ENCODE results near the gene DIS3L.
A peak's percentile ranks its signal among the peaks of the same experiment; 100 is the strongest.
"Not testable (repeated sequence)": the region's sequence is repeated elsewhere in the genome, so short reads cannot be mapped to it uniquely, and the experiment has no call there.

Gene DIS3L

DNA sequence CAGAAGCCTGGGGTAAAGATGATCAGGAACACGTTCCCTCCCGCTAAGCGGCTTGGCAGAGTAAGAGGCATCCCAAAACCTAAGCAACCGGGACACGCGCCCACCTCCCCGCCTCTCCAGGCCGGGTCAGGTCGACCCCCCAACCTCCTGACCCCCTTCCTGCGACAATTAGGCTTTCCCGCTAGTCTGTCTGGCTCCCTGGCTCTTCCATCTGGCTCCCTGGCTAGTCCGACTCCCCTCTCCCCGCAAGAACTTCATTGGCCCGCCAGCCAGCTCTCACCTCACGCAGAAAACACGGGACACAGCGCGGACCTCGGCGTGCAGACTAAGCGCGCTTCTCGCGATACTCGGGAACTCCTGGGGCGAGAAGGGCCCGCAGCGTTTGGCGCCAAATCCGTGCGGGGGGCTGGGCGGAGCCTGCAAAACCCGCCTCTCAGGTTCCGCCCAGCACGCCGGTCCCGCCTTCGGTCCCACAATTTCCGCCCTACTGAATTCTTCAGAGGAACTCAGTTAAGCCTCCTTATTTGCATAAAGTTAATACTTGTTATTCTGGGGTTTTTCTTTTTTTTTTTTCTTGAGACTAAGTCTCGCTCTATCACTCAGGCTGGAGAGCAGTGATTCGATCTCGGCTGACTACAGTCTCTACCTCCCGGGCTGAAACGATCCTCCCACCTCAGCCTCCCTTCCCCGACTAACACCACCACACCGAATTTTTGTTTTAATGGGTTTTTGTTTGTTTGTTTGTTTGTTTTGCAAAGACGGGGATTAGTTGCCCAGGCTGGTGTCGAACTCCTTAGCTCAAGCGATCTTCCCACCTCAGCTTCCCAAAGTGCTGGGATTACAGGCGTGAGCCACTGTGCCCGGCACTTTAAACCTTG lies 63.2 kb downstream of the DIS3L start, which contains the start of gene TIPIN:
TIPIN (minus strand) TSS at position 327 of the 878 bp plus-strand sequence. CDS start 3,738 bp downstream, outside the sequence.
- Histone ChIP-seq H3K36me3 (ENCODE audit: control insufficient read depth in 2 of 2, insufficient read depth in 2 of 2, low read length in 2 of 2) (no peaks in the 10 kb centered on the region), H3K27ac (ENCODE audit: low read depth in 2 of 2, low read length in 2 of 2) (peak within 1 kb of the TSS; percentile 34 to 58), H3K4me1 (ENCODE audit: control insufficient read depth in 2 of 2, insufficient read depth in 2 of 2, low read length in 2 of 2) (peaks cover 5% of the 10 kb centered on the region in 2 donors), H3K9ac (ENCODE audit: low read depth in 1 of 2, low read length in 2 of 2) (peak within 1 kb of the TSS; percentile 82 to 91), H3K4me3 (ENCODE audit: low read length in 2 of 2) (peak within 1 kb of the TSS; percentile 92 to 94), H3K9me3 (ENCODE audit: control insufficient read depth in 2 of 2, low read length in 2 of 2) (no peaks in the 10 kb centered on the region), H3K27me3 (ENCODE audit: control insufficient read depth in 2 of 2, insufficient read depth in 2 of 2, low read length in 2 of 2) (no peaks in the 10 kb centered on the region)

DNA sequence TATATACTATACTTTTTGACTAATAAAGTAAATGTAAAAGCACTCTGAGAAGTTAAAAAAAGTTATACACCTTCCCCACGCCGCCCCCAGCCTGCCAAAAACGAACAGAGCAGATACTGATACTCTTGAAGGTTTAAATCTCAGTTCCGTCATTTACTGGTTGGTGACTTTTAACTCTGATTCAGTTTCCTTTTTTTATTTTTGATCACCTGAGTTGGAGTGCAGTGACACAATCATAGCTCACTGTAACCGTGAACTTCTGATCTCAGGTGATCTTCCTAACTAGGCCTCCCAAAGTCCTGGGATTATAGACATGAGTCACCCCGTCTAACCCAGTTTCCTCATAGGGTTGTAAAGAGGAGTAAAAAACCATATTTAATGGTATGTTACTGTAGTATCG lies 66.4 kb downstream of the DIS3L start:
- Histone ChIP-seq H3K4me1 (ENCODE audit: control insufficient read depth in 2 of 2, insufficient read depth in 2 of 2, low read length in 2 of 2) (peaks cover 5% of the 10 kb centered on the region in 2 donors), H3K9me3 (ENCODE audit: control insufficient read depth in 2 of 2, low read length in 2 of 2) (no peaks in the 10 kb centered on the region), H3K4me3 (ENCODE audit: low read length in 2 of 2) (no peak overlapping the region), H3K36me3 (ENCODE audit: control insufficient read depth in 2 of 2, insufficient read depth in 2 of 2, low read length in 2 of 2) (no peaks in the 10 kb centered on the region), H3K27me3 (ENCODE audit: control insufficient read depth in 2 of 2, insufficient read depth in 2 of 2, low read length in 2 of 2) (no peaks in the 10 kb centered on the region), H3K9ac (ENCODE audit: low read depth in 1 of 2, low read length in 2 of 2) (no peak overlapping the region), H3K27ac (ENCODE audit: low read depth in 2 of 2, low read length in 2 of 2) (peak overlapping the region; percentile 48 to 58)

DNA sequence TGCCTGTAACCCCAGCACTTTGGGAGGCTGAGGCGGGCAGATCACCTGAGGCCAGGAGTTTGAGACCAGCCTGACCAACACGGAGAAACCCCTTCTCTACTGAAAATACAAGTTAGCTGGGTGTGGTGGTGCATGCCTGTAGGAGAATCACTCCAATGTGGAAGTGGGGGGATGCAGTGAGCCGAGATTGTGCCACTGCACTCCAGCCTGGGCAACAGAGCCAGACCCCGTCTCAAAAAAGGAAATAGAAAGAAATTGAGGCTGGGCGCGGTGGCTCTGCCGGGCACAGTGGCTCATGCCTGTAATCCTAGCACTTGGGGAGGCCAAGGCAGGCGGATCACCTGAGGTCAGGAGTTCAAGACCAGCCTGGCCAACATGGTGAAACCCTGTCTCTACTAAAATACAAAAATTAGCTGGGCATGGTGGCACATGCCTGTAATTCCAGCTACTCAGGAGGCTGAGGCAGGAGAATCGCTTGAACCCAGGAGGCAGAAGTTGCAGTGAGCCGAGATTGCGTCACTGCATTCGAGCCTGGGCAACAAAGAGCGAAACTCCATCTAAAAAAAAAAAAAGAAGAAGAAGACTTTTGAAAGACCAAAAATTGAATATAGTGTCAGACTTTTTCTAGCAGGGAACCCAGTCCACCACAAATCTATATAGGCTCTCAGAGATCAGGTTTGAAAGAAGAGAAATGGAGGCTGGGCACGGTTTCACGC lies 68.5 kb downstream of the DIS3L start:
- not testable (repeated sequence) for H3K9ac ChIP-seq (ENCODE audit: low read depth in 1 of 2, low read length in 2 of 2); H3K9me3 ChIP-seq (ENCODE audit: control insufficient read depth in 2 of 2, low read length in 2 of 2); H3K27me3 ChIP-seq (ENCODE audit: control insufficient read depth in 2 of 2, insufficient read depth in 2 of 2, low read length in 2 of 2); H3K36me3 ChIP-seq (ENCODE audit: control insufficient read depth in 2 of 2, insufficient read depth in 2 of 2, low read length in 2 of 2); H3K4me1 ChIP-seq (ENCODE audit: control insufficient read depth in 2 of 2, insufficient read depth in 2 of 2, low read length in 2 of 2); H3K4me3 ChIP-seq (ENCODE audit: low read length in 2 of 2); H3K27ac ChIP-seq (ENCODE audit: low read depth in 2 of 2, low read length in 2 of 2)

DNA sequence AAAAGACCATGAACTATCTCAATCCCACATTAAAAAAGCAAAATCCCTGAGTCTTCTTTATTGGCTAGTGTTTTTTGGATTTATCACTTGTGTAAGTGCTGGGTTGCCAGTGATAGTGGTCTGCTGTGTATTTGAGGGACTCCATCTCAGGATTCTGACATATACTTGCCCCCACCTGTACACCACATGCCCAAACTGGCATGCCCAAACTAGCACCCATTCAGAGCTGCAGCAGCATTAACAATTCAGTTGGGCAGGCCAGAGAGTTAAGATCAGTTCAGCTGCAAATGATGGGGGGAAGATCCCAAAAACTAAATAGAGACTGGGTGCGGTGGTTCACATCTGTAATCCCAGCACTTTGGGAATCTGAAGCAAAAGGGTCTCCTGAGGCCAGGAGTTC lies 69.4 kb downstream of the DIS3L start:
- Histone ChIP-seq H3K9me3 (ENCODE audit: control insufficient read depth in 2 of 2, low read length in 2 of 2) (no peaks in the 10 kb centered on the region), H3K27ac (ENCODE audit: low read depth in 2 of 2, low read length in 2 of 2) (no peak overlapping the region), H3K9ac (ENCODE audit: low read depth in 1 of 2, low read length in 2 of 2) (no peak overlapping the region), H3K4me3 (ENCODE audit: low read length in 2 of 2) (no peak overlapping the region), H3K4me1 (ENCODE audit: control insufficient read depth in 2 of 2, insufficient read depth in 2 of 2, low read length in 2 of 2) (no peaks in the 10 kb centered on the region), H3K27me3 (ENCODE audit: control insufficient read depth in 2 of 2, insufficient read depth in 2 of 2, low read length in 2 of 2) (no peaks in the 10 kb centered on the region), H3K36me3 (ENCODE audit: control insufficient read depth in 2 of 2, insufficient read depth in 2 of 2, low read length in 2 of 2) (no peaks in the 10 kb centered on the region)

DNA sequence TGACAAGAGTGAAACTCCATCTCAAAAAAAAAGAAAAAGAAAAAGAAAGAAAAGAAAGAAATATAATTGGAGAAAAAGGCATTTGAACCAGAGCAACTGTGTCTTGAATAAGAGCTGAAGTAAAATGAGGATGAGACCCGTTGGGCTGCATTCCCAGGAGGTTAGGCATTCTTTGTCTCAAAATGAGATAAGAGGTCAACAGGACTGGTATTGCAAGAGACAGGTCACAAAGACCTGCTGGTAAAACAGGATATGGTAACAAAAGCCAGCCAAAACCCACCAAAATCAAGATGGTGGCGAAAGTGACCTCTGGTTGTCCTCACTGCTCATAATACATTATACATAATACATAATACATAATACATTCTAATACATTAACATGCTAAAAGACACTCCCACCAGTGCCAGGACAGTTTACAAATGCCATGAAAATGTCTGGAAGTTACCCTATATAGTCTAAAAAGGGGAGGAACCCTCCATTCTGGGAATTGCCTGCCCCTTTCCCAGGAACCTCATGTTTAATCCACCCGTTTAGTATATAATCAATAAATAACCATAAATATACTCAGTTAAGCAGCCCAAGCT lies 71.7 kb downstream of the DIS3L start:
- H3K27me3 ChIP-seq (ENCODE audit: control insufficient read depth in 2 of 2, insufficient read depth in 2 of 2, low read length in 2 of 2) = no peaks in the 10 kb centered on the region
- H3K36me3 ChIP-seq (ENCODE audit: control insufficient read depth in 2 of 2, insufficient read depth in 2 of 2, low read length in 2 of 2) = no peaks in the 10 kb centered on the region
- H3K9ac ChIP-seq (ENCODE audit: low read depth in 1 of 2, low read length in 2 of 2) = no peak overlapping the region
- H3K4me1 ChIP-seq (ENCODE audit: control insufficient read depth in 2 of 2, insufficient read depth in 2 of 2, low read length in 2 of 2) = peaks cover 0 to 1% of the 10 kb centered on the region in 2 donors
- no peak overlapping the region for H3K27ac ChIP-seq (ENCODE audit: low read depth in 2 of 2, low read length in 2 of 2)
- no peaks in the 10 kb centered on the region for H3K9me3 ChIP-seq (ENCODE audit: control insufficient read depth in 2 of 2, low read length in 2 of 2)
- H3K4me3 ChIP-seq (ENCODE audit: low read length in 2 of 2) = no peak overlapping the region

DNA sequence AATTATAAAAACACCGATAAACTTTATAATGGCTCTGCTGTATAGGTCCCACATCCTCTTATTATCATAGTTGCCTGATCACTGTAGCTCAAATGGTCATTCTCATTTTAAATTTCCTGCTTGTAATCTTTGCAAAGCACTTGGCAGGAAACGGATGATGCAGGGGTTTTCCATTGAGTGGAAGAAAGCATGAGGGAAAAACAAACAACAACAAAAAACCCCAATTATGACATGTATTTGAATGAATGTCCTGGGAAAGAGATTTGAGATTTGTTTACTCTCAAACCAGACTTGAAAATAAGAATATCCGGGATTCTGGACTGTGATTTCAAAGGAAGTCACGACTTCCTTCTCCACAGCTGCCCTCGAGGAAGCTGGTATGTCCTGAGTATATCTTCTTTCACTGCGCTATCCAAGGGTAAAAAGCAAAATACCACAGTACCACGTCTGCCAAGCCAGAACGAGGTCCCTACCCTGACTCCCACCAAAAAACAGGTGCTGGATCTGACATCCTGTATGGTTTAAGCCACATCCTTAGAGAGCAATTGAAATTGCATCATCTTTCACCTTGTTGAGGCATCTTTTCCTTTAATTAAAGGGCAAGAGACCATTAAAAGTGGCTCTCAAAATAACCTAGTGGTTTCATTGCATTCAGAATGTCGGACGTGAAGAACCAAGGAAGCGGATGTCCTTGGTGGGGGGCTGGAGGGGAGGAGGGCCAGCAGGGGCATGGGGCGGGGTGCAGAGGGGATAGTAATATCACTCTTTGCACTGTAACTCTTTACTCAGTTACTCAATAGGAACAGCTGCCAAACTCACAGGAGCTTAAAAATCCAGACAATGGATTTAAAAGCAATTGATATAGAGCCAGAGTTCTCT lies 76.6 kb downstream of the DIS3L start:
- Histone ChIP-seq H3K4me1 (ENCODE audit: control insufficient read depth in 2 of 2, insufficient read depth in 2 of 2, low read length in 2 of 2) (peaks cover 0 to 2% of the 10 kb centered on the region in 2 donors), H3K27ac (ENCODE audit: low read depth in 2 of 2, low read length in 2 of 2) (peak overlapping the region; percentile 76), H3K27me3 (ENCODE audit: control insufficient read depth in 2 of 2, insufficient read depth in 2 of 2, low read length in 2 of 2) (no peaks in the 10 kb centered on the region), H3K9me3 (ENCODE audit: control insufficient read depth in 2 of 2, low read length in 2 of 2) (no peaks in the 10 kb centered on the region), H3K9ac (ENCODE audit: low read depth in 1 of 2, low read length in 2 of 2) (peak overlapping the region; percentile 61 to 78), H3K4me3 (ENCODE audit: low read length in 2 of 2) (peak overlapping the region; percentile 61 to 82), H3K36me3 (ENCODE audit: control insufficient read depth in 2 of 2, insufficient read depth in 2 of 2, low read length in 2 of 2) (no peaks in the 10 kb centered on the region)

DNA sequence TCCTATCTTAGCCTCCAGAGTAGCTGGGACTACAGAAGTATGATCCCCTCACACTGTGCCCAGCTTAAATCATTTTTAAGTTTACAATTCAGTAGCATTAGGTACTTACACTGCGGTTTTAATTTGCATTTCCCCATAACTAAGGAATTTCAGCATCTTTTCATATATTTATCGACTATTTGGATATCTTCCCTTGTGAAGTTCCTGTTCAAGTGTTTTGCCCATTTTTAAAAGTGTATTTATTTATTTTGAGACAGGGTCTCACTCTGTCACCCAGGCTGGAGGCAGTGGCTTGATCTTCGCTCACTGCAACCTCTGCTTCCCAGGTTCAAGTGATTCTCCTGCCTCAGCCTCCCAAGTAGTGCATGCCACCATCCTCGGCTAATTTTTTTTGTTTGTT lies 80.8 kb downstream of the DIS3L start:
- H3K36me3 ChIP-seq (ENCODE audit: control insufficient read depth in 2 of 2, insufficient read depth in 2 of 2, low read length in 2 of 2) = no peaks in the 10 kb centered on the region

DNA sequence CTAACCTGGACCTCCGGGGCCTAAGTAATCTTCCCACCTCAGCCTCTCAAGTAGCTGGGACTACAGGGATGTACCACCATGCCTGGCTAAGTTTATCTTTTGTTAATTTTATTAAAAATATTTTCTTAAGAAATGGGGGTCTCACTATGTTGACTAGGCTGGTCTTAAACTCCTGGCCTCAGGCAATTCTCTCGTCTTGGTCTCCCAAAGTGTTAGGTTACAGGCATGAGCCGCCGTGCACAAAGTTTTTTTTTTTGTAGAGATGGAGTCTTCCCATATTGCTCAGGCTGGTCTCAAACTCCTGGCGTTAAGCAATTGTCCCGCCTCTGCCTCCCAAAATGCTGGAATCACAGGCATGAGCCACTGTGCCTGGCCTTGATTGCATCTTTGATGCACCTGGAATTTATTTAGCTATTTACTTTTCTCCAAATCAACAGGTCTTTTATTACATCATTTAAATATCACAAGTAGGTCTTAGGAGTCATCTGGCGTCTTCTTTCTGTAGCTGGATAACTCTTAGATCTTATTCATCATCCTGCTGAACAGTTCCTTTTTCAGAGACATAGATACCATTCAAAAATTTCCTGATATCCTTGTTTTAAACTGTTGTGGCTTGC lies 85.6 kb downstream of the DIS3L start:
- H3K36me3 ChIP-seq (ENCODE audit: control insufficient read depth in 2 of 2, insufficient read depth in 2 of 2, low read length in 2 of 2) = no peaks in the 10 kb centered on the region
- no peaks in the 10 kb centered on the region for H3K27me3 ChIP-seq (ENCODE audit: control insufficient read depth in 2 of 2, insufficient read depth in 2 of 2, low read length in 2 of 2)
- no peak overlapping the region for H3K4me3 ChIP-seq (ENCODE audit: low read length in 2 of 2)
- H3K4me1 ChIP-seq (ENCODE audit: control insufficient read depth in 2 of 2, insufficient read depth in 2 of 2, low read length in 2 of 2) = no peaks in the 10 kb centered on the region
- H3K9me3 ChIP-seq (ENCODE audit: control insufficient read depth in 2 of 2, low read length in 2 of 2) = no peaks in the 10 kb centered on the region
- no peak overlapping the region for H3K27ac ChIP-seq (ENCODE audit: low read depth in 2 of 2, low read length in 2 of 2)
- H3K9ac ChIP-seq (ENCODE audit: low read depth in 1 of 2, low read length in 2 of 2) = no peak overlapping the region

More for the DNA sequence above, 80.8 kb downstream of the DIS3L start:
- Histone ChIP-seq H3K9ac (ENCODE audit: low read depth in 1 of 2, low read length in 2 of 2) (no peak overlapping the region), H3K27me3 (ENCODE audit: control insufficient read depth in 2 of 2, insufficient read depth in 2 of 2, low read length in 2 of 2) (no peaks in the 10 kb centered on the region), H3K27ac (ENCODE audit: low read depth in 2 of 2, low read length in 2 of 2) (no peak overlapping the region), H3K4me3 (ENCODE audit: low read length in 2 of 2) (no peak overlapping the region), H3K4me1 (ENCODE audit: control insufficient read depth in 2 of 2, insufficient read depth in 2 of 2, low read length in 2 of 2) (peaks cover 0 to 2% of the 10 kb centered on the region in 2 donors), H3K9me3 (ENCODE audit: control insufficient read depth in 2 of 2, low read length in 2 of 2) (no peaks in the 10 kb centered on the region)

DNA sequence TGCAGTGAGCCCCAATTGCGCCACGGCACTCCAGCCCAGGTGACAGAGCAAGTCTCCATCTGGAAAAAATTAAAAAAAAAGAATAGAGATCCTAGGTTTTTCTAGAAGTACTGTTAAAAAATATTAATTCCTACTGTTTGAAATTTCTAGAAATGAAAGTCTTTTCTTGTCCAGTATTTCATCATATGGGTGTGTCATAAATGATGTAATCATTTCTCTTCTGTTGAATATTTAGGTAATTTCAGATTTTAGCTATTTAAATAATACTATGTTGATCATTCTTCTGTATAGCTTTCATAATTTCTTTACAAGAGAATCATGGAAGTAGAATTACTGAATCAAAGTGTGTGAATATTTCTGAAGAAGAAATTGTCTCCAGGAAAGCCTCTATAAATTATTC lies 88.0 kb downstream of the DIS3L start:
- not testable (repeated sequence) for H3K9me3 ChIP-seq (ENCODE audit: control insufficient read depth in 2 of 2, low read length in 2 of 2); H3K27me3 ChIP-seq (ENCODE audit: control insufficient read depth in 2 of 2, insufficient read depth in 2 of 2, low read length in 2 of 2); H3K4me1 ChIP-seq (ENCODE audit: control insufficient read depth in 2 of 2, insufficient read depth in 2 of 2, low read length in 2 of 2); H3K4me3 ChIP-seq (ENCODE audit: low read length in 2 of 2); H3K27ac ChIP-seq (ENCODE audit: low read depth in 2 of 2, low read length in 2 of 2); H3K9ac ChIP-seq (ENCODE audit: low read depth in 1 of 2, low read length in 2 of 2); H3K36me3 ChIP-seq (ENCODE audit: control insufficient read depth in 2 of 2, insufficient read depth in 2 of 2, low read length in 2 of 2)

Measured in mucosa of rectum (tissue), 2 donors.